GM12872 (cell line): ENCODE measurements around the gene CLCF1.
A peak's percentile ranks its signal among the peaks of the same experiment; 100 is the strongest.

Source experiments
- TF ChIP-seq, protein P1 (sequence below): IDR thresholded peaks from 3 replicates; pipeline ENCODE4 v1.5.1; 2011; ENCODE audit warnings: low read depth, mild to moderate bottlenecking, low read length, moderate library complexity; ENCODE audit not compliant: insufficient read depth

The CLCF1 gene

DNA sequence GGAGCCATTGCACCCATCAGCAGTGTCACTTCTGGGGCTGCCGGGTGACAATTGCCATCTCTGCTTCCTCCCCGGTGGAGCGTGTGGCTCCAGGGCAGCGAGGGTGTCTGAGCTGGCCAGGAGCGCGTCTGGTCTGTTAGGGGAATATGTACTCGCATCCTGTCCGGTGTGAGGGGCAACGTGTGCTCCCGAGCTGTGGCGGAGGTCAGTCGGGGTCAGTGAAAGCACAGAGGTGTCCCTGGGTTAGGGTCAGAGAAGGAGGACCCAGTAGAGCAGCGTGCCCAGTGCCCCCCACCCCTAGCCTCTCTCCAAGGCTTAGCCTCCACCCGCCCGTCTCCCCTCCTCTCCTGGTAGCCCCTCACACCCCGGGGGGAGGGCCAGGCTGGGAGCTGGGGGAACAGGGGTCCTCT lies 1.5 kb downstream of the CLCF1 start:
- TF ChIP-seq, protein P1, sequence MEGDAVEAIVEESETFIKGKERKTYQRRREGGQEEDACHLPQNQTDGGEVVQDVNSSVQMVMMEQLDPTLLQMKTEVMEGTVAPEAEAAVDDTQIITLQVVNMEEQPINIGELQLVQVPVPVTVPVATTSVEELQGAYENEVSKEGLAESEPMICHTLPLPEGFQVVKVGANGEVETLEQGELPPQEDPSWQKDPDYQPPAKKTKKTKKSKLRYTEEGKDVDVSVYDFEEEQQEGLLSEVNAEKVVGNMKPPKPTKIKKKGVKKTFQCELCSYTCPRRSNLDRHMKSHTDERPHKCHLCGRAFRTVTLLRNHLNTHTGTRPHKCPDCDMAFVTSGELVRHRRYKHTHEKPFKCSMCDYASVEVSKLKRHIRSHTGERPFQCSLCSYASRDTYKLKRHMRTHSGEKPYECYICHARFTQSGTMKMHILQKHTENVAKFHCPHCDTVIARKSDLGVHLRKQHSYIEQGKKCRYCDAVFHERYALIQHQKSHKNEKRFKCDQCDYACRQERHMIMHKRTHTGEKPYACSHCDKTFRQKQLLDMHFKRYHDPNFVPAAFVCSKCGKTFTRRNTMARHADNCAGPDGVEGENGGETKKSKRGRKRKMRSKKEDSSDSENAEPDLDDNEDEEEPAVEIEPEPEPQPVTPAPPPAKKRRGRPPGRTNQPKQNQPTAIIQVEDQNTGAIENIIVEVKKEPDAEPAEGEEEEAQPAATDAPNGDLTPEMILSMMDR, result no peak

DNA sequence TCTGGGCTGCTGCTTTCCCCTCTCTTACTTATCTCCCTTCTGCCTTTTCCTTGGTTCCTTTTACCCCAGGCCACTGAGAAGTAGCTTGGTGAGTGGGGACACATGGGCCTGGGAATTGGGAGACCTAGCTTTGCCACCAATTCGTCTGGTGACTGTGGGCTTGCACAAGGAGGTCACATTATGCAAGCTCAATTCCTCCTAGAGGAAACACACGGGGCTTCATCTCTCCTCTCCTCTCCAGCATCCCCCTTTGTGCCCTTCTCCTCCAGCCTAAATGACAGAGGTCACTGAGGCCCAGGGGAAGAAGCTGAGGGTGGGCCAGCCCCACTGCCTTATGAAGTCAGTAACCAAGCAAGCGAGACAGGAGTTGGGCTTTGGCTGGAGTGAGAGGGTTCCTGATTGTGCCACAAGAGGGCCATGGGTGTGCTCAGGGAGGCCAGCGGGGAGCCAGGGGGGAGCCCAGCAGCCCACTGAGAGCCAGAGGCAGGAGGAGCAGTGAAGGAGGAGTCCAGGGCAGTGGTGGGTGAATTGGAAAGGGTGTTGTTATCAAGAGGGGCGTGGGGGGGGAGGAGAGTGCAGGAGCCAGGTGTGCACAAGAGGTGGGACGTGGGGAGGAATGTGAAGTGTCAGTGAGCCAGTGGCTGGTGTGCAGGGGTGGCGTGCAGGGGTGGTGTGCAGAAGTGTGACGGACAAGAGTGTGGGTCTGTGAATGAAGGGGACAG lies 2.0 kb downstream of the CLCF1 start:
- TF ChIP-seq, protein P1, result peak; percentile 67

DNA sequence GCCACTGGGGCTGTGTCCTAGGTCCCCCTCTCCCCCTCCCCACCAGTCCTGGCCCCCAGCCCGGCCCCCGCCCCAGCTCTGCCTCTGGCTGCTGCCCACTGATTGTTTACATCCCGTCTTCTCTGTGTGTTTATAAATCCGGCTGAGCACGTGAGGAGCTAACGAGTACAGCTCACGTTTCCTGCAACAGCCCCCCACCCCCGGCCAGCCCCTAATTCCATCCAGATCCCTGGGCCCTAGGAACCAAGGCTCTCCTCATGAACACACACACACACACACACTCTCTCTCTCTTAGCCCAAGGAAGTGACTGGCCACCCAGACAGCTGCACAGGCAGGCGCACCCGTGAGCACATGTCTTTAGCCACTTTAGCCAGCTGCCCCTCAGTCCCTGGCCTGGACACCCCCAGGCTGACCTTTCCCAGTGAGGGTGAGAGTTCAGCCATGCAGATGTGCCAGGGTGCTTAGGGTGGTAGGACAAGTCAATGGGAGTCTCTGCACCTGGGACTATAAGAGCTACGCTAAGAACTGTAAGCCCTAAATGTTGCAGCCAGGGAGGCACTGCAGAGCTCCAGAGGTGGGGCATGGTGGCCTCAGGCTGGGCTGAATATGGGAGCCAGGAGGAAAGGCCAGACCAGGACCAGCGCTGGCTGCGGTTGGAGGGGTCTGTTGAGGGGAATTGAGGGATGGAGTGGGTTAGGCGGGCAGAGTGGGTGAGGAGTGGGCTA lies 2.9 kb downstream of the CLCF1 start:
- TF ChIP-seq, protein P1, result no peak

DNA sequence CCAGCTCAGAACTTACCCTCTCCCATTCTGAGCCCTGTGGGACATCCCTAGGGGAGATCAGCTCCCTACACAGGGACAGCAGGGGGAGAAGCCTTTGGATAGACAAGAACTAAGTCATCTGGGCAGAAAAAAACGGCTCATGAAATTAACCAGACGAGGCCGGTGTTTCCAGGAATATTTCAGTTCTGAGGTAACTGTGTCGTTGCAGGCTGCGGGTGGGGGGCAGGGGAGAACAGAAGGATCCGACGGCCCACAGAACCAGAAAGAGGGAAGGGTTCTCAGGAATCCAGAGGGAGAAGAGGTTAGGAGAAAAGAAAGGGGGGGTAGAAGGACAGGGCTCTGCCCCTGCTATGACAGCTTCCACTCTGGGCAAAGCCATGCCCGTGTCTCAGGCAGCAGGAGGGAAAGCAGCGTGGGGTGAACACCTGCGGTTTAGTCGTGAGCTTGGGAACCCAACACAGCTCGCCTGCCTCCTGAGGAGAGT lies 3.6 kb downstream of the CLCF1 start:
- TF ChIP-seq, protein P1, result no peak

DNA sequence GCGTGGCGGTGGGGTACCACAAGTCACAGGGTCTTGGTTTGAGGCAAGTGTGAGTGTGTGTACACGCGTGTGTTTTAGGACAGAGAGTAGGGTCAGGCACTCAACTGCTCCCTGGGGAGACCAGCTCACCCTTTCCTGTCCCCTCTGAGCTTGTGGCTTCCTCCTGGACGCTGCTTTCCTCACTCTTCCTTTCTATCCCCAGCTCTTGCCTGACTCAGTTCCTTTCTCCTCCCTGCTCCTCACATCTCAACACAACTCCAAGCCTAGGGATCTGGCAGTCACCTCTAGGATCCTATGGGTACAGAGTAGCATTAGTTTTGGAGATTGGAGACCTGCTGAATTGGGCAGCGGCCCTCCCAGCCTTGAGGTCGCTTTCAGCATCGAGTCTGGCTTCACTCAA lies 4.1 kb downstream of the CLCF1 start:
- TF ChIP-seq, protein P1, result no peak

- TF ChIP-seq, protein P1, result no peak
Observed at GRCh38 chr11:67368621-67369020, 4.8 kb downstream of the CLCF1 start.

DNA sequence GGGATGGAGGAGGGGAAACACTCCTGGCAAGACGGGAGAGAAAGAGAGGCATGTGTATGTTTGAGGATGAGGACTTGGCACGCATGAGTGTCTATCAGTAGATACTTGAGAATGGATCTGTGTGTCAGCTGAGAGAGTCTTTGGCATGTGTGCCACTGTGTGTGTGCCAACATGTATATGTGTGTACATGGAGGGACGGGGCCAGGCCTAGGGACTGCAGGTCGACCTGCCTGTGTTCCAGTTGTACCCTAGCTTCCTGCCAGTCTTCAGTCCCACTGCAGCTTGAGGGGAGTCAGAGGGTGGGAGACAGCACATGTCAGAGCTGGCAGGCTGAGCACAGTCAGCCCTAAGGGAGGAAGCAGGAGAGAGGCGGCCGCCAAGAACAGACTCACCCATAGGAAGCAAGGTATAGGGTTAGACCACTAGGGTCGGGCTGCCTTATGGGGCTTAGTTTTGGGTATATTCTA lies 5.6 kb downstream of the CLCF1 start:
- TF ChIP-seq, protein P1, result no peak
